HepG2 (cell line): ENCODE measurements around the gene SAXO1.

Experiments
- FOXK2 ChIP-seq: fragments of 450-650 bp; IDR thresholded peaks from 2 replicates; pipeline ENCODE4 v1.6.1; 2016
- ZNF577 ChIP-seq: sonication (generic); formaldehyde crosslinking; IDR thresholded peaks from 2 replicates; pipeline ENCODE4 v1.4.0; 2020; ENCODE audit warnings: mild to moderate bottlenecking, low read depth, missing genetic modification reagents, borderline replicate concordance

GRCh38 chr9:18891946-18892670 is 140.9 kb downstream of the SAXO1 start:
- TF ChIP-seq FOXK2 (no peak), ZNF577 (CRISPR knock-in tag) (no peak)
